GM18951 (cell line): ENCODE measurements around the gene C1RL.

ENCODE experiments used
- POLR2A ChIP-seq: IDR thresholded peaks from 4 replicates; pipeline ENCODE4 v1.6.1; 2011; ENCODE audit warnings: mild to moderate bottlenecking; ENCODE audit not compliant: insufficient read length, insufficient read depth; ENCODE audit errors: extremely low read depth
- in situ Hi-C: fragments of 300-500 bp; cut with MboI; formaldehyde crosslinking; loops from one replicate; pipeline ENCODE4 v1.12.0; 2022; ENCODE audit warnings: low sequenced_read_pairs, mixed read lengths, inconsistent platforms; ENCODE audit not compliant: unreplicated experiment

C1RL gene

GRCh38 chr12:7047306-7047705 lies 61.7 kb downstream of the C1RL start:
- no peak for TF ChIP-seq POLR2A
- in situ Hi-C loops = no loop called here

GRCh38 chr12:7046383-7047105 lies 62.5 kb downstream of the C1RL start:
- TF ChIP-seq POLR2A = no peak
- in situ Hi-C loops = no loop called here

GRCh38 chr12:7045913-7046312 lies 63.1 kb downstream of the C1RL start:
- in situ Hi-C loops = no loop called here
- no peak for TF ChIP-seq POLR2A
